Activated naive CD8-positive, alpha-beta T cell treated with anti-CD3 and anti-CD28 coated beads, Interleukin-2, amount 50 U/mL, for 24 hours (primary cell): Measurements from ENCODE around the gene LIPF.
A peak's percentile ranks its signal among the peaks of the same experiment; 100 is the strongest.
"Not testable (repeated sequence)": the region's sequence is repeated elsewhere in the genome, so short reads cannot be mapped to it uniquely, and the experiment has no call there.

Source experiments
- ATAC-seq: fragments of 150-1000 bp; cut with Tn5 transposase; one replicate; pipeline ENCODE4 v1.10.0; 2021
- DNase-seq: peaks from one replicate; pipeline ENCODE4 v3.0.0; 2021
- H3K27ac Mint-ChIP-seq: one replicate; pipeline ENCODE4 v1.8.0; 2021; ENCODE audit warnings: mild to moderate bottlenecking, mixed read lengths
- H3K27me3 Mint-ChIP-seq: one replicate; pipeline ENCODE4 v1.8.0; 2021; ENCODE audit warnings: mixed read lengths
- H3K36me3 Mint-ChIP-seq: one replicate; pipeline ENCODE4 v1.8.0; 2021; ENCODE audit warnings: low read depth, mixed read lengths
- H3K4me1 Mint-ChIP-seq: one replicate; pipeline ENCODE4 v1.8.0; 2021; ENCODE audit warnings: mixed read lengths
- H3K4me3 Mint-ChIP-seq: one replicate; pipeline ENCODE4 v1.8.0; 2021; ENCODE audit warnings: mild to moderate bottlenecking, moderate library complexity, mixed read lengths
- H3K9me3 Mint-ChIP-seq: one replicate; pipeline ENCODE4 v1.8.0; 2021; ENCODE audit warnings: mixed read lengths

Gene LIPF

GRCh38 chr10:88659725-88660597 lies 4.3 kb upstream of the LIPF start:
- H3K27ac Mint-ChIP-seq, result no peak overlapping the region
- H3K4me3 Mint-ChIP-seq, result no peak overlapping the region
- DNase-seq (no peak), ATAC-seq (no peak)
- no peaks in the 10 kb centered on the region for H3K36me3 Mint-ChIP-seq
- no peaks in the 10 kb centered on the region for H3K9me3 Mint-ChIP-seq
- no peaks in the 10 kb centered on the region for H3K4me1 Mint-ChIP-seq
- H3K27me3 Mint-ChIP-seq, result no peaks in the 10 kb centered on the region

DNA sequence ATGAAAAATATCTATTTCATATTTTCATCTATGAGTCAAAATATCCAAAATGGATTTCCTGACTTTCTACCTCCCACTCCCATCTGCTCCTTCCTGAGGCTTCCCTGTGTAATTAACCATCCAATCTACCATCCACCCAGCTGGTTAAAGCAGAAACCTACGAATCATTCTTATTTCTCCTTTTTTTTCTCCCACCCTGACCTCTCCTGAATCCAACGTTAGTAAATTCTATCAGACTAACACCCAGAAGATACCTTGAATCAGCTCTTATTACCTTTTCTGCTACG lies 3.7 kb upstream of the LIPF start:
- Mint-ChIP-seq H3K36me3 (no peaks in the 10 kb centered on the region), H3K27me3 (no peaks in the 10 kb centered on the region), H3K27ac (no peak overlapping the region), H3K9me3 (no peaks in the 10 kb centered on the region), H3K4me1 (no peaks in the 10 kb centered on the region), H3K4me3 (no peak overlapping the region)
- DNase-seq, result no peak
- no peak for ATAC-seq

DNA sequence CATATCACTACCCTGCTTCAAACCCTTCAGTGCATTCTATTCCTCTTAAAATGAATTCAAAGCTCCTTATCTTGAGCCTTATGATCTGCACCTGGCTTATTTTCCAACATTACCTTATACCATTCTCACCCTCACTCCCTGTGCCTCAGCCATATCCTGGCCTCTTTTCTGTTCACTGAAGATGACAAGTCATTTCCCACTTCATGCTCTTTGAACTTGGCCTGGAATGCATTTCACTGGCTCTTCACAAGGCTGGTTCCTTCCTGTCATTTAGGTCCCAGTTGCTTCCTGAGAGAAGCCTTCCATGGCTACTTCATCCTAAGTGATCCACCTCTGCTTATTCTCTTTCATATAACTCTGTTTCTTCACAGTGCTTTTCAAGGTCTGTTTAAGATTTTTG lies 3.2 kb upstream of the LIPF start:
- no peaks in the 10 kb centered on the region for H3K9me3 Mint-ChIP-seq
- no peaks in the 10 kb centered on the region for H3K27me3 Mint-ChIP-seq
- H3K4me3 Mint-ChIP-seq, result no peak overlapping the region
- H3K4me1 Mint-ChIP-seq, result no peaks in the 10 kb centered on the region
- H3K27ac Mint-ChIP-seq, result no peak overlapping the region
- ATAC-seq (no peak), DNase-seq (no peak)
- H3K36me3 Mint-ChIP-seq, result no peaks in the 10 kb centered on the region

DNA sequence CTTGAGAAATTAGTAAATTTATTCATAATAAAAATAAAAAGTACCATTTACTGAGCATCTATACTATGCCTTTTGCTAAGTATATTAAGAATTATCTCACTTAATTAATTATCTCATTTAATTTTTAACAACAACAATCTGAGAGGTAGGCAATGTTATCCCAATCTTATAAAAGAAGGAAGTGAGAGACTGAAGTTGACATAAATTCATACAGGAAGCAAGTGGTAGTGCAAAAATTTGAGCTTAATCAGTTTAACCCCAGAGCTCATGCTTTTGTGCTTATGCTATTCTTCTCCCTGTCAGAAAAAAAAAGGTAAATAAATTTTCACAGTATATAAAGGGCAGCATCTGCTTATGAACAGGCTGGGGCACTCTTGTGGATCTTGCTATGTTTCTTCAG lies 2.7 kb upstream of the LIPF start:
- Mint-ChIP-seq H3K36me3 (no peaks in the 10 kb centered on the region), H3K4me3 (no peak overlapping the region), H3K4me1 (no peaks in the 10 kb centered on the region), H3K27me3 (no peaks in the 10 kb centered on the region), H3K9me3 (no peaks in the 10 kb centered on the region), H3K27ac (no peak overlapping the region)
- DNase-seq (no peak), ATAC-seq (no peak)

- not testable (repeated sequence) for H3K27ac Mint-ChIP-seq, H3K4me1 Mint-ChIP-seq, H3K9me3 Mint-ChIP-seq, ATAC-seq, H3K36me3 Mint-ChIP-seq, H3K27me3 Mint-ChIP-seq, H3K4me3 Mint-ChIP-seq, DNase-seq
Measured at GRCh38 chr10:88663153-88663552, 1.1 kb upstream of the LIPF start.

- ATAC-seq, result no peak
- H3K4me1 Mint-ChIP-seq, result peaks cover 16% of the 10 kb centered on the region
- H3K27ac Mint-ChIP-seq, result no peak overlapping the region
- H3K4me3 Mint-ChIP-seq, result no peak overlapping the region
- no peaks in the 10 kb centered on the region for H3K36me3 Mint-ChIP-seq
- H3K9me3 Mint-ChIP-seq, result no peaks in the 10 kb centered on the region
- DNase-seq, result no peak
- H3K27me3 Mint-ChIP-seq, result no peaks in the 10 kb centered on the region
Measured at GRCh38 chr10:88668465-88668864, 4.2 kb downstream of the LIPF start.

DNA sequence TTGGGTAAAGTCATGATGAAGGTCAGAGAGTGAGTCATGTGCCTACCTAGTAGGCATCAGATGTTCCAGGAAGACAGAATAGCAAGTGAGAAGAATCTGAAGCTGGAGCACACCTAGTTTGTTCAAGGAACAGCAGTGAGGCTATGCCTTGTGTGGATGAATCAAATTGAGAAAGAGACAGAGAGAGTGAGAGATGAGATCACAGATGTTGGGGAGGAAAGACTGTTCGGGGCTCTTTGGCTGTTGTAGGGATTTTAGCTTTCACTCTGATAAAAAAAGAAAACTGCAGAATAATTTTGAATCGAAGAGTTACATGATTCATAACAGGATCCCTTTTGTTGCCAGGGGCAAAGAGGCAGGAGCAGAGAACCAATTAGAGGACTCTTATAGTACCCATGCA lies 6.3 kb downstream of the LIPF start:
- peak; percentile 99 for ATAC-seq

DNA sequence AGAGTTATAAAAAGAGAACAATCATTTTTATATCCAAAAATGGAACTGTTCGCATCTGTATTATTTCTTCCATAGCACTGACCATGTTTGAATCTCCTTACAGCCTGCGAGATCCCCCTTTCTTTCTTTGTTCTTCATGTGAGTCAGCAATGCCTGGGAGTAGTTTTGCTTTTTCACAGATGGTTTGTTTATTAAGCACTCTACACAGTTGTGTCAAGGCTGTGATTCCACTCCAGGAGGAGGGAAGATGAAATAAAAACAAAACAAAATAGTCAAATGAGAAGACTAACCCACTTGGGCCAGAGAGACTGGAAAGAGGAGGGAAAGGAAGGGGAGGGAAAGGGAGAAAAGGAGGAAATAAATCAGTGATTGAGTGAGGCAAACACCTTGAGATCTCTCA lies 7.8 kb downstream of the LIPF start:
- DNase-seq (no peak), ATAC-seq (no peak)
- no peaks in the 10 kb centered on the region for H3K36me3 Mint-ChIP-seq
- H3K27ac Mint-ChIP-seq, result no peak overlapping the region
- peaks cover 16% of the 10 kb centered on the region for H3K4me1 Mint-ChIP-seq
- H3K27me3 Mint-ChIP-seq, result no peaks in the 10 kb centered on the region
- H3K4me3 Mint-ChIP-seq, result no peak overlapping the region
- H3K9me3 Mint-ChIP-seq, result no peaks in the 10 kb centered on the region

More for the DNA sequence above, 6.3 kb downstream of the LIPF start:
- Mint-ChIP-seq H3K4me1 (peaks cover 16% of the 10 kb centered on the region), H3K36me3 (no peaks in the 10 kb centered on the region), H3K9me3 (no peaks in the 10 kb centered on the region), H3K4me3 (peak overlapping the region; percentile 13), H3K27ac (peak overlapping the region; percentile 60), H3K27me3 (no peaks in the 10 kb centered on the region)
- DNase-seq, result no peak

DNA sequence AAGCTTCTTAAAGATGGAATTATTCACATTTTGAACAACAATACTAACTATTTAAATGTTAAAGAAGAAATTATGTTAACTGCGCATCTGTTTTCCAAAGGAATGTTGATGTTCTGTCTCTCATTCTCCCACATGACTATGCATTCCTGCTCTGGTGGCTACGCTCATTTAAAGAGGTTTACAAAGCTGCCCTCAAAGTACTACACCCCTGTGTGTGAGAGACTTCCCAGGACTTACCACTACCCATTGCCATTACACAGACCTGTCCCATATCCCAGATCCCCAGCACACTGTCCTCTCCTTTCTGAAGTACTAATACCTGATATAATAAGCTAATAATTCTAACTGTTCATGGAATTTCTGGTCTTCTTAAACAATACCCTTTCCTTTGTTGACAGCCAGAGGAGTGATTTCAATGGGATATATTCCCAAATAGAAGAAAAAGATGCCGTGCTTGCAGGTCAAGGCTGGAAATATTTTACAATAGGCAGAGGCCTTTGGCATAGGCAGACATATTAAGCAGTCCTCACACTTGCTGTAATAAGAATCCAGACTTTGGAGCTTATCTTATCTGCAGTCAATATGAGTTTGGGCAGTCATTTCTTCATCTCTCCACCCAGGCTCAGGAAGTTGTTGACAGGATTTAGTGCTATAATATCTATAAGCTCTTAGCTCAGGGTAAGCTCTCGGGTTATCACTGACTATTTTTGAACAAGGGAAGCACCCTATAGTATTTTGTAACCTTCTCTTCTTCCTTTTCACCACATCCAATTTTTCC lies 12.2 kb downstream of the LIPF start:
- H3K9me3 Mint-ChIP-seq, result no peaks in the 10 kb centered on the region
- H3K27ac Mint-ChIP-seq, result no peak overlapping the region
- no peaks in the 10 kb centered on the region for H3K36me3 Mint-ChIP-seq
- H3K4me3 Mint-ChIP-seq, result no peak overlapping the region
- ATAC-seq, result no peak
- peaks cover 5% of the 10 kb centered on the region for H3K27me3 Mint-ChIP-seq
- H3K4me1 Mint-ChIP-seq, result peaks cover 4% of the 10 kb centered on the region
- DNase-seq, result no peak

DNA sequence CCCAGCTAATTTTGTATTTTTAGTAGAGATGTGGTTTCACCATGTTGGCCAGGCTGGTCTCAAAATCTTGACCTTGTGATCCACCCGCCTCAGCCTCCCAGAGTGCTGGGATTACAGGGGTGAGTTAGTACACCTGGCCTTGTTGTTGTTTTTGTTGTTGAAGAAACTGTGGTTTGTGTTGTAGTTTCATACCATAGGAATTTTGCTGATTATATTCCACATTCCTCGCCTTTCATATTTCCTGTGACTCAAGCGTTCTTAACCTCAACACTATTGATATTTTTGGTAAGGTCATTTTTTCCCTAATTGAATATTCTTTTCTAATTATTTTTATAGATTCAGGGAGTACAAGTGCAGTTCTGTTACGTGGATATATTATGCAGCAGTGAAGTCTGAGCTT lies 16.7 kb downstream of the LIPF start:
- Mint-ChIP-seq H3K36me3 (no peaks in the 10 kb centered on the region), H3K4me1 (no peaks in the 10 kb centered on the region), H3K9me3 (no peaks in the 10 kb centered on the region), H3K4me3 (no peak overlapping the region), H3K27me3 (peaks cover 8% of the 10 kb centered on the region), H3K27ac (no peak overlapping the region)
- ATAC-seq (no peak), DNase-seq (no peak)

GRCh38 chr10:88682491-88682890 lies 18.2 kb downstream of the LIPF start:
- no peak for ATAC-seq
- DNase-seq, result no peak
- H3K27me3 Mint-ChIP-seq, result peaks cover 6% of the 10 kb centered on the region
- no peak overlapping the region for H3K4me3 Mint-ChIP-seq
- no peak overlapping the region for H3K27ac Mint-ChIP-seq
- H3K9me3 Mint-ChIP-seq, result no peaks in the 10 kb centered on the region
- H3K36me3 Mint-ChIP-seq, result no peaks in the 10 kb centered on the region
- no peaks in the 10 kb centered on the region for H3K4me1 Mint-ChIP-seq

GRCh38 chr10:88687853-88688467 lies 23.7 kb downstream of the LIPF start:
- no peaks in the 10 kb centered on the region for H3K9me3 Mint-ChIP-seq
- DNase-seq (no peak), ATAC-seq (no peak)
- no peak overlapping the region for H3K27ac Mint-ChIP-seq
- no peaks in the 10 kb centered on the region for H3K36me3 Mint-ChIP-seq
- H3K27me3 Mint-ChIP-seq, result peaks cover 5% of the 10 kb centered on the region
- H3K4me3 Mint-ChIP-seq, result no peak overlapping the region
- H3K4me1 Mint-ChIP-seq, result no peaks in the 10 kb centered on the region

GRCh38 chr10:88689366-88689765 lies 25.1 kb downstream of the LIPF start:
- Mint-ChIP-seq H3K4me3 (no peak overlapping the region), H3K9me3 (no peaks in the 10 kb centered on the region), H3K36me3 (no peaks in the 10 kb centered on the region), H3K27me3 (peaks cover 7% of the 10 kb centered on the region), H3K4me1 (no peaks in the 10 kb centered on the region), H3K27ac (no peak overlapping the region)
- ATAC-seq, result no peak
- no peak for DNase-seq

- Mint-ChIP-seq H3K4me1 (no peaks in the 10 kb centered on the region), H3K36me3 (no peaks in the 10 kb centered on the region), H3K9me3 (no peaks in the 10 kb centered on the region), H3K4me3 (no peak overlapping the region), H3K27me3 (peaks cover 6% of the 10 kb centered on the region), H3K27ac (no peak overlapping the region)
- no peak for DNase-seq
- ATAC-seq, result no peak
Measured at GRCh38 chr10:88693392-88694020, 29.3 kb downstream of the LIPF start.
